Testis (tissue), 2 donors: Measurements from ENCODE around the gene UPP1.

Experiments used
- POLR2A ChIP-seq: fragments of 450-650 bp; IDR thresholded peaks from one replicate; pipeline ENCODE4 v1.6.1; 2017; ENCODE audit warnings: antibody characterized with exemption, mild to moderate bottlenecking, moderate library complexity
- TF ChIP-seq, protein P1 (sequence below), 3 experiments: fragments of 450-650 bp in 2 of 3; fragments of 200-600 bp in 1 of 3; sonication (generic) in 1 of 3; IDR thresholded peaks; one replicate each; pipeline ENCODE4 v1.5.1; 2016 to 2019; ENCODE audit warnings: antibody characterized with exemption in 3 of 3, mild to moderate bottlenecking in 2 of 3, moderate library complexity in 1 of 3

DNA sequence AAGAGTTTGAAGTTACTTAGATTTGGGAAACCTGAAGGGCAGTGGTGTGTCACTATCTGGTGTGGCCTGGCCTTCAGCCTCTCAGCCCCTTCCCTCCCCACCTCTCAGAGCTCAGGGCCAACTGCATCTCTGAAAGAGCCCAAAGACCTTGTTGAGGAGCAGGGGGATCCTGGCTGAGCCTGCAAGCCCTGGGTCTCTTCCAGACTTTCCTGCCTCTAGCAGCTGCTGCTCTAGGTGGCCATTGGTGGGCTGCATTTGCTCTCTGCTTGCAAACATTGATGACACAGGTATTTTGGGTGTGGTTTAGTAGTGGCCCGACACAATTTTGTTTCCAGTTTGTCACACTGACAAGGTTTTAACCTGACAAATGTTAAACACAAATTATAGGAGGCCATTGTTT lies 3.1 kb upstream of the UPP1 start:
- TF ChIP-seq, protein P1, sequence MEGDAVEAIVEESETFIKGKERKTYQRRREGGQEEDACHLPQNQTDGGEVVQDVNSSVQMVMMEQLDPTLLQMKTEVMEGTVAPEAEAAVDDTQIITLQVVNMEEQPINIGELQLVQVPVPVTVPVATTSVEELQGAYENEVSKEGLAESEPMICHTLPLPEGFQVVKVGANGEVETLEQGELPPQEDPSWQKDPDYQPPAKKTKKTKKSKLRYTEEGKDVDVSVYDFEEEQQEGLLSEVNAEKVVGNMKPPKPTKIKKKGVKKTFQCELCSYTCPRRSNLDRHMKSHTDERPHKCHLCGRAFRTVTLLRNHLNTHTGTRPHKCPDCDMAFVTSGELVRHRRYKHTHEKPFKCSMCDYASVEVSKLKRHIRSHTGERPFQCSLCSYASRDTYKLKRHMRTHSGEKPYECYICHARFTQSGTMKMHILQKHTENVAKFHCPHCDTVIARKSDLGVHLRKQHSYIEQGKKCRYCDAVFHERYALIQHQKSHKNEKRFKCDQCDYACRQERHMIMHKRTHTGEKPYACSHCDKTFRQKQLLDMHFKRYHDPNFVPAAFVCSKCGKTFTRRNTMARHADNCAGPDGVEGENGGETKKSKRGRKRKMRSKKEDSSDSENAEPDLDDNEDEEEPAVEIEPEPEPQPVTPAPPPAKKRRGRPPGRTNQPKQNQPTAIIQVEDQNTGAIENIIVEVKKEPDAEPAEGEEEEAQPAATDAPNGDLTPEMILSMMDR (IDR thresholded peaks at IDR 0.05), result no peak
- TF ChIP-seq POLR2A, result no peak
